SIG-M5 treated with dmso at 0.1 percent for 504 hours (cell line): ENCODE data around the gene FMO2.

Experiments
- DNase-seq: peaks from one replicate; lab custom pipeline; 2025; ENCODE audit not compliant: unreplicated experiment; lab: John Stamatoyannopoulos, UW

FMO2 gene

GRCh38 chr1:171256940-171257606 lies 72.0 kb downstream of the FMO2 start:
- no peak for DNase-seq

DNA sequence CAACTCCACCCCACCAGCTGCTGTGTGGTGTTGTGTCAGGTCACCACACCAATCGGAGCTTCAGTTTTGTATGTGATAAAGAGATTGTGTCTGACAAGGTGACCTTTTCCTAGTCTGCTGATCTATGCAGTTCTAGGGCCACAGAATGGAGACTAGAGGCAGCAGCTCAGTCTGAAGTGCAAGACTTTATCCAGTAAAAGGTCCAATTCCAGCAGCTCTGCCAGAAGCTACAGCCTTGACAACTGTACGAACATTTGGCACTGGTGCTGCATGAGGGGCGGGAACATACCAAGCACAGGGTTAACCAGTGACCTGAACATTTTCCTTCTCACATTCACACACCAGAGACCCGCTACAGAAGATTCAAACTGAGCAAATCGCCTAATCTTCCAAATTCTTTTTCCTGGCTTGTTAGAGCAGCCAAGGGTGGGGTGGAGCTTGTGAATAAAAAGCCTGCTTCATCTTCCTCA lies 72.5 kb downstream of the FMO2 start:
- DNase-seq, result no peak

DNA sequence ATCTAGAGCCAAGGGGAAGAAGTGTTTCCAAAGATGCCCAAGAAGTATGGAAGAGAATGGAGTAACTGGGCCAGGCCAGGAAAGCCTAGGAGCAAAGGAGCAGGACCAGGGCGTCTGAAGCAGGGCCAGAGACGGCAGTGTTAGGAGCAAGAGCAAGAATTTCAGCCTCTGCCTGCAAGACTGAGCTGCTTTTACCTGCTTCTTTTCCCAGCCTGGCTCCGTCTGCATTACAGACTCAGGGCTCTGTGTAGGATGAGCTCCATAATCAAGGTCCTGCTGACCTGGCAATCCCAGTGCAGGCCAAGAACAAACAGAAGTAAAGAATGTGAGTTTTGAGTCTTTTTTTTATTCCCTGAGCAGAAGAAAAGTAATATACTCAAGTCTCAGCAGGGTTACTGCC lies 73.3 kb downstream of the FMO2 start:
- no peak for DNase-seq

DNA sequence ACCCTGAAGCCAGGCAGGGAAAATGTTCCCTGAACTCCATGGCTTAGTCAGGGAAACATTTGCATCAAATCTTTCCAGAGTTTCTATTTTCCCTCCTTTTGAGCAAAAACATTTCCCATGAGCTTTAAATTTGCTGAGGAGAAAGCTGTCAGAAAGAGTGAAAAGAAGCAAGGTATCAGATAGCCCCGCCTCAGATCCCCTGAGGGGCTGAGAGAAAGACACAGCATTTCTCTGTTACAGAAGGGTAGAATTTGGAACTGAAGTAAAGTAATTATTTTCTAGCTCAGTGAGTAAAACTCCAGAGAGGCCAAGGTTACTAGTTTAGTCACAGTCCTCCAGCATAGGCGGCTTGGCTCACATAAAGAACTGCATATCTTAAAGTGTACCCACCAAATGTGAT lies 73.8 kb downstream of the FMO2 start:
- no peak for DNase-seq
